Measurements from ENCODE around the gene SMIM5.
A peak's percentile ranks its signal among the peaks of the same experiment; 100 is the strongest.
"Not testable (repeated sequence)": the region's sequence is repeated elsewhere in the genome, so short reads cannot be mapped to it uniquely, and the experiment has no call there.

SMIM5 gene, protein sequence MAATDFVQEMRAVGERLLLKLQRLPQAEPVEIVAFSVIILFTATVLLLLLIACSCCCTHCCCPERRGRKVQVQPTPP

DNA sequence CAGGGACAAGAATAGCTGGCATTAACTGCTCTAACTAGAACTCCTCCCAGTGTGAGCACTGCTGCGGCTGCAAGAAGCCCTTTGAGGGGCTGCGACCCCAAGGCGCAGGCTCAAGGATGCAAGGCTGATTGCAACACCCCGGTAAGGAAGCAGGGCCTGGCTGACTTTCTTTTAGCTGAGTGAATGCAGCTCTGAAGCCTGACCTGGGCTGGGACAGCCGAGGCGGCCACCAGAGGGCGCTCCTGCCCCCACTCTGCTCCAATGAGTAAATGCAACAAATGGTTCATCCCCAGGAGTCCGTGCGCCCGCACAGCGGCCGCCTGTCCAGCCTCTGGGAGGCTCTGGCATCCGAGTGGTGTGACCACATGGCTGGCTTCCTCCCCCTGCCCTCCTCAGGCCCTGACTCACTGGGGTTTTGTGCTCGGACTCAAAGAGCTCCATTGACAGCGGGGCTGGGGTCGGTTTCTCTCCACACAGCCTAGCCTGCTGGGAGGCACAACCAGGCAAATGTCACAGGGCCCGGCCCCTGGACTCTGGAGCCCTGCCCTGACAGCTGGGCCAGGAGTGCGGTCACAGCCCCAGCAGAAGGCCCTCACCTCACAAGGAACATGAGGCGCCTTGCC, at the start of gene SMIM5:
SMIM5 (plus strand) TSS at position 572 of the 623 bp plus-strand sequence. CDS start 6,768 bp downstream, outside the sequence.
- DNase-seq: peak; percentile 93

DNA sequence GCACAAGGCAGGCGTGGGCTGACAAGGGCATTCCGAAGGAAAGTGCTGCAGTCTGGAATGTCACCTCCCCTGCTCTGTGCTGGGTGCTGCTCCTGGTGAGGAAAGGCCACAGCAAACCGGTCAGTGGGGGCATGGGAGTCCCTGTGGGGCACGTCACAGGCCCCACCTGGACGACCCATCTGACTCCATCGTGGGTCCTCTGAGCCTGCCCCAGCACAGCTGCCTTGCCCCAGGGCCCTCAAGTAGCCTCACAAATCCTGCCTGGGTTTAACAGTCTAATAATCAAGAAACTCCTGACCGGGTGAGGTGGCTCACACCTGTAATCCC, 48.4 kb upstream of the SMIM5 start:
- DNase-seq: no peak

DNA sequence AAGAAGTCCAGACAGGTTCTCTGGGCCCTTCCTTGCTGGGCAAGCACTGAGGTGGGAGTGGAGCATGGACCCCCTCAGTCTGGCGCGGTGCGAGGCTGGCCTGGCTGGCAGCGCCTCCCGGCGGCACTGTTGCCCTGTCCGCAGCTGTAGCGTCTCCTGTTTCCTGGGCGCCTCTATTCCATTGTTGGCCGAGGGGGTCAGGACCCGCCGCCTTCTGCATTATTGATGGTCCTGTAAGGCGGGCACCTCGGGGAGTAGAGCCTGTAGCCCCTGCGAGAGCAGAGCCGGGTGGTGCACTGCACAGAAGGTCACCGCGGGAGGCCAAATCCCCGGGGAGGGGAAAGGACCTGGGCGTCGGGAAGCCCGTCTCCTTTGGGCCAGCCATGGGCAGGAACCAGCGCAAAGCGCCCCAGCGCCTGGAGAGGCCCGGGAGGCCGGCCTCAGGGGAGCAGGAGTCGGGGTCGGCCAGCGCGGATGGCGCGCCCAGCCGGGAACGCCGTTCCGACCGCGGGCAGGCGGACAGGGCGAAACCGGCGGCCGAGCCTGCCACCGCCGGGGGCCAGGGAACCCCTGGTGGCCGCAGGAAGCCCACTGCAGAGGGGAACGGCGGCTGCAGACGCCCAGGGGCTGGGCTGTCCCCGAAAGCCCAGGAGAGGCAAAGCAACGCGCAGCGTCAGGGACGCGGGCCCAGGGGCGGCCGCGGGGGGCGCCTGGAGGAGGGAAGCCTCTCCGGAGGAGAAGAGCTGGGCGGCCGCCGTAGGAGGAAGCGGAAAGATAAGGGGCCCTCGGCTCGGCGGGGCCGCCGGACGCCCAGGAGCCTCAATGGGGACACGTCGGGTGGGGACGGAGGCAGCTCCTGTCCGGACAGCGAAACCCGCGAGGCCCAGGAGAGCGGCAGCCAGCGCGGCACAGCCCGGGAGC, 45.3 kb upstream of the SMIM5 start, which contains the start of gene MYO15B:
MYO15B (plus strand) TSS at position 126 of the 921 bp plus-strand sequence; CDS start at position 384, 258 bp downstream.
- DNase-seq: peak; percentile 82

DNA sequence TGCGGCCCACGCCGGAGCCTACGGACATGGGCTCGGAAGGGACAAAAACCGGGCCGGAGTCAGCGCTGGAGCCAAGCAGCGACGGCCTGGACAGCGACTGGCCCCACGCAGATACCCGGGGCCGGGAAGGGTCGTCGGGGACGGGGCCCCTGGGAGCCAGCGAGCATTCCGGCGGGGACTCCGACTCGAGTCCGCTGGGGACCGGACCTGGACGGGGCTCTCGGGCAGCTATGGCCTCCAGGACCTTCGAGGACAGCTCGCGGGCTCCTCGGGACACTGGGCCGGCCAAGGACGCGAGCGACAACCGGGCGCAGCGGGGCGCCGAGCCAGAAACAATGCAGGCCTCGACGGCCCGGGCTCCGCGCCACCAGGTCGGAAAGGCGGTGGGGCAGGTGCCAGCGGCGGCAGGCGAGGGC, 44.6 kb upstream of the SMIM5 start:
- no peak for DNase-seq

DNA sequence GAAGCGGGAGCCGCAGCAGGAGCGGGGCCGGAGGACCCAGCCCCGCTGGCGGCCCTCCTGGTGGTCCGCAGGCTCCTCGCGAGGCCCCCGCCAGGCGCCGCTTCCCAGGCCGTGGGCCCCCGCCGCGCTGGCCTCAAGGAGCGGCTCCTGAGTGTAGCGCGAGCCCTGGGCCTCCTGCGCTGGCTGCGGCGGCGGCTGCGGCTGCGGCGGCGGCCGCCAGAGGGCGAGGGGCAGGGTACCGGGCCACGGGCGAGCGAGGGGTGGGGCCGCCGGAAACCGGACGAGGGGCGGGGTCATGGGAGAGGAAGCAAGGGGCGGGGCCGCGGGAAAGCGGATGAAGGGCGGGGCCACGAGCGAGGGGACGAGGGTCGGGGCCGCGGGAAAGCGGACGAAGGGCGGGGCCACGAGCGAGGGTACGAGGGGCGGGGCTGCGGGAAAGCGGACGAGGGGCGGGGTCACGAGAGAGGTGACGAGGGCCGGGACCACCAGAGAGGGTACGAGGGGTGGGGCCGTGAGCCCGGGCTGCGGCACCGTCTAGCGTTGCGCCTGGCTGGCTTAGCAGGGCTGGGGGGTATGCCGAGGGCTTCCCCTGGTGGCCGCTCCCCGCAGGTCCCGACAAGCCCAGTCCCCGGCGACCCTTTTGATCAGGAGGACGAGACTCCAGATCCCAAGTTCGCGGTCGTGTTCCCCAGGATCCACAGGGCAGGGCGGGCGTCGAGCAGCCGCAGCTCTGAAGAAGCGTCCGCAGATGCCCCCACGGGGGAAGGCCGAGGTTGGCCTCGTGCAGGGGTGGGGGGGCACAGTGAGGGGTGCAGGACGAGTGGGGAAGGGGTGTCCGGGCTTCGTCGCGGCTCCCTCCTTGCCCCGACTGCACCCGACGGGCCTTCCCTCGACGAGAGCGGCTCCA, 44.0 kb upstream of the SMIM5 start:
- peak; percentile 98 for DNase-seq

DNA sequence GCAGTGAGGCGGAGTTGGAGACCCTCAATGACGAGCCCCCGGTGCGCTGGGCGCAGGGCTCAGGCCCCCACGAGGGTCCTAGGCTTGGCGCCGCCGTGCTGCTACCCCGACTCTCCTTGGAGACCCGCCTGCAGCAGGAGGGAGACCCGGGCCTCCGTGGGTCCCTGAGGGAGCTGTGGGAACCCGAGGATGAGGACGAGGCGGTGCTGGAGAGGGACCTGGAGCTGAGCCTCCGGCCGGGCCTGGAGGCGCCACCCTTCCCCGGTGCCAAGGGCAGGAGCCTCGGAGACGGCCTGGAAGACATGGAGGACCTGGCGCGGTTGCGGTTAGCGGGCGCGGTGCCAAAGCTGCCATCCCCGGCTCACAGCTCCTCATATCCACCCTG, 43.3 kb upstream of the SMIM5 start:
- DNase-seq: no peak

DNA sequence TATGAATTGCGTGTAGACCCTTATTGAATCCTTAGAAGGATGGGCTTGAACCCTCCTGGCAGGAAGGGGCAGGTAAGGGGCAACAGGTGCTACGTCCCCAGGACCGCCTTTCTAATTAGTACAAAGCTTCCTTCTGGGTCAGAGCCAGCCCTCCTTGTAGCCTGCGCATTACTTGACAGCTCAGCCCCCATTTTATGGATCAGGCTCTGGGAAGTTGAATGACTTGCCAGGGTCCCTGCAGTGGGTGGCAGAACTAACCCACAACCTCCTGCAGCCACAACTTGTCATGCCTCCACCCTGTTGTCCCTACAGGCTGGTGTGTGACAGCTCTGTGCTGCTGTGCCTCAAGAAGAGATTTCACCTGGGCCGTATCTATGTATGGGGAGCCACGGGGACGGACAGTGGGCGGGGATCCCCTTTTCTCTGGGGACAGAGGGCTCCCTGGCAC, 42.9 kb upstream of the SMIM5 start:
- no peak for DNase-seq

DNA sequence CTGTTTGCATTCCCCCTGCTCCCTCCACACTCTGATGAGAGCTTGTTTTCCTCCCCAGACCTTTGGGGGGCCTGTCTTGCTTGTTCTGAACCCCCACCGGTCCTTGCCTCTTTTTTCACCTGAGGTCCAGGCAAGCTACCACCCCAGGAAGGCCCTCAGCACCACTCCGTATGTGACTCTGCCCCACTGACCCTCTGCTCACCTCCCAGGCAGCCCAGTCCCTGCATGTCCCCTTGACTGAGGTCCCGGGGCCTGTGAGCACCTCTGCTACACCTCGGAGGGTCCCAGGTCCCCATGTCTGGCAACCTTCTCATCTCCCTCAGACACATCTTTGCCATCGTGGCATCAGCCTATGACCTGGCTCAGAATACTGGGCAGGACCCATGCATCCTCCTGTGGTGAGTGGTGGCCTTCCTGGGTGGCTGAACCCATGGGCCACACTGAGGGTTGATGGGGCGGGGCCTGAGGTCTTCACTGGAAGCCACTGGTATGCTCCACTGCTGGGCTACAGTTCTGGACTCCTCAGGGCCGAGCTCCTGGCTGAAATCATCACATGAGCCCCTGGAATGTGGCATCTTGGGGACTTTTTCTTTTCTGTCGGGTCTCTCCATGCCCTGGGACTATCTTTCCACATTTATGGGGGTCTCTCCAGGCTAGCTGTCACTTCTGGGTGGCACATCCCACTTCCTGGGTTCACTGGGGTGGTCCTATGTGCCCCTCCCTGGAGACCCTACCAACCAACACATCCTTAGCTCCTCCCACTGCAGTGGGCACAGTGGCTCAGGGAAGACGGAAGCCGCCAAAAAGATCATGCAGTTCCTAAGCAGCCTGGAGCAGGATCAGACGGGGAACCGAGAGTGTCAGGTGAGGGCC, 42.1 kb upstream of the SMIM5 start:
- no peak for DNase-seq

DNA sequence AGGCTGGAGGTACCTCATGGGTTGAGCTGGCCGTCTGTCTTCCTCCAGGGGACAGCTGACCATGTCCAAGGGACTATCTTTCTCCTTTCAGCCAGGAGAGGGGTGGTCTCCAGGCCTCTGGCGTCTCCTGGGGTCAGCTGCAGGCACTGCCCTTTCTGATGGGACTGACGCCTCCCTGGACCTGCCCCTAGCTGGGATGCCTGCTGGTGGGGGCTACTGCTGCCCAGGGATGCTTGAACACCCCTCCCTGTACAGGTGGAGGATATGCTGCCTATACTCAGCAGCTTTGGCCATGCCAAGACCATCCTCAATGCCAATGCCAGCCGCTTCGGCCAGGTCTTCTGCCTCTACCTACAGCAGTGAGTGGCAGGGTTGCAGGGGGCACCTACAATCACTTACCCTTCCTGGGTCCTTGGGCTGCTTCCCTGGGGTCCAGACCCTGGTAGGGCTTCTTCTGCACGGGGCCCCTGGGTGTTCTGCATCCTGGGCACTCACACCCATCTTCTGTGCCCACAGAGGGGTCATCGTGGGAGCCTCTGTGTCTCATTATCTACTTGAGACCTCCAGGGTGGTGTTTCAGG, 41.4 kb upstream of the SMIM5 start:
- DNase-seq: no peak

DNA sequence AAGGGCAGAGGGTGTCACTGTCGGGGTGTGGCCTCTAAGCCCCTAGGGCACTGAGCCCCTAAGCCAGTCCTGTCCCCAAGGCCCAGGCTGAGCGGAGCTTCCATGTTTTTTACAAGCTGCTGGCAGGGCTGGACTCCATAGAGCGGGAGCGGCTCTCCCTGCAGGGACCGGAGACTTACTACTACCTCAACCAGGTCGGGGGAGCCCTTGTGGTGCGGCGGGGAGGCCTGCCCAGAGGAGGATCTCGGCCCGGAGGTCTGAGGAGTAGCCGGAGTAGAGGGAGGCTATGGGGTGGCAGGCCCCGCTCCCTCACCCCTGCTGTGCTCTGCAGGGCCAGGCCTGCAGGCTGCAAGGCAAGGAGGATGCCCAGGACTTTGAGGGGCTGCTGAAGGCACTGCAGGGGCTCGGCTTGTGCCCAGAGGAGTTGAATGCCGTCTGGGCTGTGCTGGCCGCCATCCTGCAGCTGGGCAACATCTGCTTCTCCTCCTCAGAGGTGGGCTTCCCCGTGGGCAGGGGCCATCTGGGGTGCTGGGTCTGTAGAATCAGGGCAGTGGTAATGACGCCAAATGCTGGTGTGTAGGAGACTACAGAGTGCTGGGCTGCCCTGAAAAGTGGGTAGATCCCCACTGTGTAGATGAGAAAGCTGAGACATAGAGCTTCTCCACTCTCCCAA, 40.8 kb upstream of the SMIM5 start:
- DNase-seq: no peak

DNA sequence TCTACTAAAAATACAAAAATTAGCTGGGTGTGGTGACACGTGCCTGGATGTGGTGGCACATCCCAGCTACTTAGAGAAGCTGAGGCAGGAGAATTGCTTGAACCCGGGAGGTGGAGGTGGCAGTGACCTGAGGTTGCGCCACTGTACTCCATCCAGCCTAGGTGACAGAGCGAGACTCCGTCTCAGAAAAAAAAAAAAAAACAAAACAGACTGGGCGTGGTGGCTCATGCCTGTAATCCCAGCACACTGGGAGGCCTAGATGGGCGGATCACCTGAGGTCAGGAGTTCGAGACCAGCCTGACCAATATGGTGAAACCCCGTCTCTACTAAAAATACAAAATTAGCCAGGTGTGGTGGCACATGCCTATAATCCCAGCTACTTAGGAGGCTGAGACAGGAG, 39.8 kb upstream of the SMIM5 start:
- DNase-seq: not testable (repeated sequence)

DNA sequence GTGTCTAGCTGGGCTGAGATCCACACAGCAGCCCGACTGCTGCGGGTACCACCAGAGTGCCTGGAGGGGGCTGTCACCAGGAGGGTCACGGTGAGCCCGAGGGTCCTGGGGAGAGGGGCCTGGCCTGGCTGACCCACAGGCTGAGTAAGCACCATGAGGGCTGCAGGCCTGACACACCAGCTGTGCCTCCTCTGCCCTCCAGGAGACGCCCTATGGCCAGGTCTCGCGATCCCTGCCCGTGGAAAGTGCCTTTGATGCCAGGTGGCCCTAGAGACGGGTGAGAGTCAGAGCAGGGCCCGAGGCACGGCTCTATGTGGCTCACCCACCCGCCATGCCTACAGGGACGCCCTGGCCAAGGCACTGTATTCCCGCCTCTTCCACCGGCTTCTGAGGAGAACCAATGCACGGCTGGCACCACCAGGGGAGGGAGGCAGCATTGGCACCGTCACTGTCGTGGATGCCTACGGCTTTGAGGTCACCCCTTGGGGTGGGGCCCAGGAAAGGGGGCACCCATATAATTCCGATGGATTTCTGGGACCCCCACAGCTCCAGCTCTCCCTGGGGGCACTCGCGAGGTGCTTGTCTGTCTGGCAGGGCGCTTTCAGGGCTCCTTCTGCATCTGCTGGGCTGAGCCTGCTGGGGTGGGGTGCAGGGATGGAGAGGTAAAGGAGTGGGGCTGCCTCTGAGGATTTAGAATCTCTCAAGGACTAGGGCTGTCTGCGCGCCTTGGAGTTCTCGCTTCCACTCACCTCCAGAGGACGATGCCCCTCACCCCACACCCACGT, 38.5 kb upstream of the SMIM5 start:
- DNase-seq: no peak

DNA sequence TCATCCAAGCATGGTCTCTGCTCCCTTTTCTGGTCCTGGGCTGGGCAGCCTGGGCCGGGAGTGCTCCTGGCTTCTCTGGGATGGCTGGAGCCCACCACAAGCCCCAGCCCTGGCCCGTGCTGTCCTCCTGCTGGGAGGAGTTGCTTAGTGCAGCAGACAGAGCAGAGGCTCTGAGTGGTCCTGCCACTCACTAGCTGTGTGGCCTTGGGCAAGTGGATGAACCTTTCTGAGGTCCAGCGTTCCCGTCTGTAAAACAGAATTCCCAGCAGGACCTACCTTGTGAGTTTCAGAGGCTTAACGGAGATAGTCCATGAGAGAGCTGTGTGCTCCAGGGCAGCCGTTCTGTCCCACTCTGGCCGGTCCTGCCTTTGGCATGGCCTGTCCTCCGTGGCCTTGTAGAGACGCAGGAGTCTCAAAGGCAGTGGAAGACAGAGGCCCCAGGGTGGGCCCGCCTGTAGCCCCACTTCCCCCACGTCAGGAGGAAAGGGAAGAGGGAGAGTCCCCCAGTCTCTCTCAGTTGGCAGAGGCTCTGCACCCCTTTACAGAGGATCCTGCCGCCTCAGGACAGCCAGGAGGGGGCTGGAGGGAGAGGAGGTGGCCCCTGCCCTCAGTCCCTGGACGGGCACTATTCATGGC, 37.8 kb upstream of the SMIM5 start:
- DNase-seq: no peak

DNA sequence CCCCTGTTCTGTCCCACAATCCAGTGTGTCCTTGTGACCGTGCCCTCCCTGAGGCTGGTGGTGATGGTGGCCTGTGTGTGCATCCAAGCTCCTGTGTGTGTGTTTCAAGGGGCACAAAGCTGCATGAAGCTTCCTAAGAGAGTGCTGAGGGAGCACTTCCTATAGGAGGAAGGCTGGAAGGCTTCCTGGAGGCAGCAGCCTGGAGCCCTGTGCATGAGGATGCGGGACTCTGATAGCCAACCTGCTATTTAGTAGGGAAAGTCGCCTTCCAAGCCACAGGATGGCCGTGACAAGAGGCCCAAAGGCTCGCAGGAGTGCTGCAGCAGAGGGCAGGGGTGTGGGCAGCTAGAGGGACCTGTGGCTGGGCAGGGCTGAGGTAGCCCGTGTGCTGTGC, 37.3 kb upstream of the SMIM5 start:
- DNase-seq: no peak

DNA sequence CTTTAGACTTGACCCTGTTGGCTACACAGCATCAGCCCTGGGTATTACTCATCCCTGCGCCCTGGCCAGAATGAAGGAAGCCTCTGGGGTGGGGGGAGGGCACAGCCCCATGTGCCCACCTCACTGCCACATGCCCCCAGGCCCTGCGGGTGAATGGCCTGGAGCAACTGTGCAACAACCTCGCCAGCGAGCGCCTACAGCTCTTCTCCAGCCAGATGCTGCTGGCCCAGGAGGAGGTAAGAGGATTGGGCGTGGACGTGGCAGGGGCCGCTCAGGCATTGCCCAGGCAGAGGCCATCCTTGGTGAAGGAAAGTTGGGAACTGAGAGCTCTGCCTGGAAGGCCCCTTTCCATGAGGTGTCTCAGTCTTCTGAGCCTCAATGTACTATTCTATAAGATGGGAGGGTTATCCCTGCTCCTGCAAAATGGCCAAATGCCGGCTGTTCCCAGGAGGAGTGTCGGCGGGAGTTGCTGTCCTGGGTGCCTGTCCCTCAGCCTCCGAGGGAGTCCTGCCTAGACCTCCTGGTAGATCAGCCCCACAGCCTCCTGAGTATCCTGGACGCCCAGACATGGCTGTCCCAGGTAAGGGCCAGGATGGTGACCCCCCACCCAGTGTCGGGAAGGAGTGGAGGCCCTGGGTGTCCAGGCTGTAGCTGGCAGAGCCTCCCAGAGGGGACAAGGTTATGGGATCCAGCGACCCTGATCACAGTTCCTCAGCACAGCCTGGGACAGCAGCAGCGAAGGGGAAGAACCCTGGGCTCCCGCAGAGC, 36.7 kb upstream of the SMIM5 start:
- no peak for DNase-seq

DNA sequence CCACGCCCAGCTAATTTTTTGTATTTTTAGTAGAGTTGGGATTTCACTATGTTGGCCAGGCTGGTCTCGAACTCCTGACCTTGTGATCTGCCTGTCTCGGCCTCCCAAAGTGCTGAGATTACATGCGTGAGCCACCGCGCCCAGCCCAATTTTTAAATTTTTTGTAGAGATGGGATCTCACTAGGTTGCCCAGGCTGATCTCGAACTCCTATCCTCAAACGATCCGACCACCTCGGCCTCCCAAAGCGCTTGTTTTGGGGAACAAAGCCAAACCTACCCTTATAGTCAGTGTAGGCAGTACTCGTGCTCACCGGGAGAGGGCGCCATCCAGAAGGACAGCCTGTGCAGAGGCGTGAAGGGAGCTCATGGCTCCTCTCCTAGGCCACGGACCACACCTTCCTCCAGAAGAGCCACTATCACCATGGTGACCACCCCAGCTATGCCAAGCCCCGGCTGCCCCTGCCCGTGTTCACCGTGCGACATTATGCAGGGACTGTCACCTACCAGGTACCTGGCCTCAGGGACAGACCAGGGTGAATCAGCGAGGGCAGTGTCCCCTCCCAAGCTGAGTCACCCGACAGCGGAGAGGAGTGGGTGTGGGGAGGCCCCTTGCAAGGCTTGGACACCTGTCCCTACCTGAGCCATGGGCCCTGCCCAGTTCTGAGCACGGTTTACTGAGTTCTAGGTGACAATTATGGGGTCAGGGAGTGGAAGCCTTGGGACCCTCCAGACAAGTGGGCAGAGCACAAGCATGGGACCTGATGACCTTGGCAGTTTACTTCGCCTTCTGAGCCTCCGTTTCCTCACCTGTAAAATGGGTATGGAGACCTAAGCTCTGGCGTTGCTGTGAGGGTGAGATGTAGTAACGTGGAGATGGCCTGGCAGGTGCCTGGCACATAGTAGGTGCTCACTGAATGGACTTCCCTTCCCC, 31.9 kb upstream of the SMIM5 start:
- peak; percentile 87 for DNase-seq

DNA sequence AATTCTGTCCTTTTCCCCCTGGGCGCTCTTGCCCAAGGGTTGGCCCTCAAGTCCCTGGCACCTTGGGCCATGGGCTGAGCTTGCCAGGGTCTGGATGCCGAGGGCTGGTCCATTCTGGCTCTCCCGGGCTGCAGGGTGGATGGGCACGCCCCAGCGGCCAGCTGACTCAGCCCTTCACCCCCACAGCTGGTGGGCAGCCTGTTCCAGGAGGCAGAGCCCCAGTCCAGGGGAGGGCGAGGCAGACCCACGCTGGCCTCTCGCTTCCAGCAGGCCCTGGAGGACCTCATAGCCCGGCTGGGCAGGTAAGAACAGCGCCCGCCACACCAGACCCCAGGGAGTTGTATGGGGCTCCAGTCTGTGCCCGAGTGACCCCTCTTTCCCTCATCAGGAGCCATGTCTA, 30.6 kb upstream of the SMIM5 start:
- no peak for DNase-seq

DNA sequence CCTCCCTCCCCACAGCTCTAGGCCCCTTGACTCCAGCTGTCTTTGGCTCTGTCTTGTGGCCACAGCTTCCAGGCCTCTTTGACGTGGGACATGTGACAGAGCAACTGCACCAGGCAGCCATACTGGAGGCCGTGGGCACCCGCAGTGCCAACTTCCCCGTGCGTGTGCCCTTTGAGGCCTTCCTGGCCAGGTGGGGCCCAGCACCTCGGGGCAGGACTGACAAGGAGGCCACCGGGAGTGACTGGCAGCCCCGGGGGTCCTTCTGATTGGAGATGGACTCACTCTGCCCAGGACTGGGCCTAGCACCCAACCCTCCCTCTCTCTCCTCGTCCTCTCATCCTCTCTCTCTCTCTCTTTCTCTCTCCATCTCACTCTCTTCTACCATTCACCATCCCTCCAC, 30.1 kb upstream of the SMIM5 start:
- no peak for DNase-seq
